ENCODE results near the gene CSK. TPM values are rescaled to one million over a fixed set of nuclear protein-coding genes. Genes with fewer than 3 reads are reported as not detected.
A peak's percentile ranks its signal among the peaks of the same experiment; 100 is the strongest.

Gene CSK
- total RNA-seq, 1 donor from 2014 or later = 28.4 TPM

DNA sequence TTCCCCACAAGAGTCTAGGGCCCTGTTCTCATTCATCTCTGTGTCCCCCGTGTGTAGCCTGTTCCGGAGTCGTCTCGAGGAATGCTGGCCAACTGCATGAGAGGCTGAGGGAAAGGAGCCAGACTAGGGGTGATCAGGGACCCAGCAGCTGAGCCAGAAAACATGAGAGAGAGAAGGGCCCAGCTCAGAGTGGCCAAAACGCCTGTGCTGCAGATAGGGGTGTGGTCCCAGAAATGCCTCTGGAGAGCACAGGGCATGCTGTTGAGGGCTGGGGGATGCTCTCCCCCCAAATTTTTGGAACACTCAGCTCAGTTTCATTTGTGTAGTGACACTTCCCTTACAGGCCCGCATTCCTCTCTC, 19.1 kb upstream of the CSK start:
- no peak overlapping the region for H3K4me3 ChIP-seq (ENCODE audit: low read depth, low read length)
- TF ChIP-seq CTCF (conservative IDR thresholded peaks at IDR 0.05; ENCODE audit: low read depth, low read length) = no peak
- DNase-seq (ENCODE audit: low read depth) = no peak

GRCh38 chr15:74763416-74763815, 18.5 kb upstream of the CSK start:
- no peak for DNase-seq (ENCODE audit: low read depth)

DNA sequence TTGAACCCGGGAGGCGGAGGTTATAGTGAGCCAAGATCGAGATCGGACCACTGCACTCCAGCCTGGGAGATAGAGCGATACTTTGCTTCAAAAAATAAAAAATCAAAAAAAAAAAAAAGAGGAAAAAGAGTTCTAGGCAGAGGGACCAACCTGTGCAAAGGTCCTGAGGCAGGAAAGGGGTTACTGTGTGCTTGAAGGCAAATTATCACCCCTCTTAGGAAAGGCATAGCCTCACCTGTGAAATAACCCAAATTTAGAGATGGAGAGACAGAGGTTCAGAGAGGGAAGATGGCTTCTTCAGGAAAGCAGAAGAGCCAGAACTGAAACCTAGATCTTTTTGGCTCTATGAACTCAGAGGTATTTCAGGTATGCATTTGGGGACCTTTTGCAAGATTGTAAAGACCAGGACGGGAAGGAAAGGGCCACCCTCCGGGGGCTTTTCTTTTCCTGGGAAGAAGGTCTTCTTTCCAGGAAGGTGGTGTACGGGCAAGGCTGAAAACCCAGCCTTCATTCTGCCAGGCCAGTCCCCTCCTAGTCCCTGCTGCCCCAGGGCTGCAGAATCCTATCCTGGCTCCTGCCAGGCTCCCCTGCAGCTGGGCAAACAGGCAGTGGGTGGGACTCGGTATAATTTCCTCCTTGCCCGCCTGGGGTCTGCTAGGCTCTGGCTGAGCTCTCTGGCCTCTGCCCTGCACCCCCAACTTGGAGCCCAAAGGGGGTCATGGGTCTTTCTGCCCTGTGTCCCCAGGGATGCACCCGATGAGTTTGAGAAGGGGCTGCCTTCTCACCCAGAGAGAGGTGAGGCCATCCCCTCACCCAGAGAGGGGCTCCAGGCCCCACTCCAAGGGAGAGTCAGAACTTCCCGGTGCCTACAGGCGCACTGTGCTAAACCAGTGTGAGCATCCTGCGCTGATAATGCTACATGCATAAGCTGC, 14.4 kb upstream of the CSK start:
- TF ChIP-seq CTCF (conservative IDR thresholded peaks at IDR 0.05; ENCODE audit: low read depth, low read length) = no peak
- DNase-seq (ENCODE audit: low read depth) = no peak
- no peak overlapping the region for H3K4me3 ChIP-seq (ENCODE audit: low read depth, low read length)

More at GRCh38 chr15:74763416-74763815, 18.5 kb upstream of the CSK start:
- no peak overlapping the region for H3K4me3 ChIP-seq (ENCODE audit: low read depth, low read length)
- TF ChIP-seq CTCF (conservative IDR thresholded peaks at IDR 0.05; ENCODE audit: low read depth, low read length) = no peak

GRCh38 chr15:74768099-74768770, 13.6 kb upstream of the CSK start:
- no peak for TF ChIP-seq CTCF (conservative IDR thresholded peaks at IDR 0.05; ENCODE audit: low read depth, low read length)
- no peak overlapping the region for H3K4me3 ChIP-seq (ENCODE audit: low read depth, low read length)
- DNase-seq (ENCODE audit: low read depth) = no peak

DNA sequence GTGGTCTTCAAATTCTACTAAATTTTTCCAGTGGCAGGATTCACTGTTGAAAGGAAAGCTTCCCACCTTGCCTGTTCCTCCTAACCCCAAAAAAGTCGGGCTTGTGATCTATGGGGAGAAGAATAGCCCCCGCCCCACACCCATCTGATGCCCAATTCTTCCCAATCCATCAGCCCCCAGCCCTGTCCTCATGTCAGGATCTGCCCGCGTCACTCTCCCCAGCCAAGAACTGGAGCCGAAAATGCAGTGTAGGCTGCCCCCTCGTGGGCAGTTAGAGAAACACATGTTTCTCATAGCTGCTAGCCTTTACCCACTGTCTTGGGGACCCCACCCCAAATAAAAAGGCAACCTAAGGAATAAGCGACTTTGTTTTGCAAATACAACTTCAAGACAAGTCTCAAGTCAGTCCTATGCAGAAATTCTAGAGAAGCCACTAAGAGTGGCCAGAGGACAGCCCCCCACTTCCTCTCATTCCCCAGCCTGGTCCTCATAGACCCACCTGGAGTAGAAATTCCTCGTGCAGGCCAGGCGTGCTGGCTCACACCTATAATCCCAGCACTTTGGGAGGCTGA, 13.0 kb upstream of the CSK start:
- peak; percentile 77 for TF ChIP-seq CTCF (conservative IDR thresholded peaks at IDR 0.05; ENCODE audit: low read depth, low read length)
- H3K4me3 ChIP-seq (ENCODE audit: low read depth, low read length) = no peak overlapping the region
- DNase-seq (ENCODE audit: low read depth) = no peak

DNA sequence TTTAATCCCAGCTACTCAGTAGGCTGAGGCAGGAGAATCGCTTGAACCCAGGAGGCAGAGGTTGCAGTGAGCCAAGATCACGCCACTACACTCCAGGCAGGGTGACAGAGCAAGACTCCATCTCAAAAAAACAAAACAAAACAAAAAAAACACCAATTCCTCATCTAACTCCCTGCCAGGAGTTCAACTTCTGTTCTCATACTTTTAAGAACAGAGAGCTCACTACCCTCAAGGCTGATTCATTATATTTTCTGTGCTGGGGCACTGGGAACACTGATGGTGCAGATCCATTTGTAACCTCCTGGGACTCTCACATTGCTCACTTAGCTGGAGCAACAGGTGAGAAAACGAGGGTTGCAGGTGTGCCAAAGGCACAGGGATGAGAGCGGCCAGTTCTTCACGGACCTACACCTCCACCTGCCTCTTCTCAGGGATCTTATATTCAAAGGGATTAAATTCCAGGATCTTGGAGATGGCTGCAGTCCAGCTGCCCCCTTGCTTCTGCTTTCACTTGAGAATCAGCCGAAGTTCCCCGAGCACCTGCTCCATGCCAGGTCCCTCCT, 12.3 kb upstream of the CSK start:
- TF ChIP-seq CTCF (conservative IDR thresholded peaks at IDR 0.05; ENCODE audit: low read depth, low read length) = no peak
- no peak for DNase-seq (ENCODE audit: low read depth)
- no peak overlapping the region for H3K4me3 ChIP-seq (ENCODE audit: low read depth, low read length)
